Testis (tissue), 3 donors: ENCODE data around the gene B4GALNT2. TPM values are rescaled to one million over a fixed set of nuclear protein-coding genes. Genes with fewer than 3 reads are reported as not detected.
"Not testable (repeated sequence)": the region's sequence is repeated elsewhere in the genome, so short reads cannot be mapped to it uniquely, and the experiment has no call there.

Source experiments
- DNase-seq: peaks from one replicate; pipeline ENCODE4 v3.0.0-alpha.2; 2019
- H3K27ac ChIP-seq, 2 donors: fragments of 200-600 bp; sonication (generic); one replicate each; pipeline ENCODE4 v1.5.1; 2019
- H3K27me3 ChIP-seq: fragments of 200-600 bp; sonication (generic); one replicate; pipeline ENCODE4 v1.5.1; 2019
- H3K36me3 ChIP-seq: fragments of 200-600 bp; sonication (generic); one replicate; pipeline ENCODE4 v1.5.1; 2017; ENCODE audit warnings: low read depth; ENCODE audit errors: missing control alignments
- H3K4me1 ChIP-seq: fragments of 200-600 bp; sonication (generic); one replicate; pipeline ENCODE4 v1.5.1; 2019
- H3K4me3 ChIP-seq, 2 donors: fragments of 200-600 bp; sonication (generic); one replicate each; pipeline ENCODE4 v1.5.1; 2017 to 2019
- H3K9me3 ChIP-seq: fragments of 200-600 bp; sonication (generic); one replicate; pipeline ENCODE4 v1.5.1; 2017
- POLR2A ChIP-seq: fragments of 450-650 bp; IDR thresholded peaks from one replicate; pipeline ENCODE4 v1.6.1; 2017; ENCODE audit warnings: antibody characterized with exemption, mild to moderate bottlenecking, moderate library complexity
- WGBS, 2 donors: methylation state at CpG; one replicate each; pipeline ENCODE4 v1.1.5; 2018; 5-methylcytosine and 5-hydroxymethylcytosine counted together
- intact Hi-C: fragments of 100-400 bp; cut with DNase I; formaldehyde crosslinking; loops from one replicate; pipeline ENCODE4 v1.15.1; 2023; ENCODE audit warnings: low total_unique reads
- polyA plus RNA-seq: library from polyadenylated mRNA; stranded (reverse); fragments of 350-450 nt; fragmentation: Illumina TruSeq; extraction: RNeasy Lipid Tissue Mini Kit (QIAGEN cat#74804); gene quantifications from one replicate; pipeline ENCODE4 v1.2.3, GENCODE V29; 2014; ENCODE audit warnings: low read depth, low replicate concordance; ENCODE audit not compliant: insufficient read depth
- total RNA-seq, 2 donors: library from RNA; depleted of rRNA; stranded (reverse); fragments of >200 nt; gene quantifications; one replicate each; pipeline ENCODE4 v1.2.3, GENCODE V29; 2016
- TF ChIP-seq, protein P1 (sequence below), 3 experiments: fragments of 450-650 bp in 2 of 3; fragments of 200-600 bp in 1 of 3; sonication (generic) in 1 of 3; IDR thresholded peaks; one replicate each; pipeline ENCODE4 v1.5.1; 2016 to 2019; ENCODE audit warnings: antibody characterized with exemption in 3 of 3, mild to moderate bottlenecking in 2 of 3, moderate library complexity in 1 of 3

Gene B4GALNT2
- total and polyA plus RNA-seq, 3 donors from 2014 or later = 0.24 to 0.69 (median 0.37) TPM

DNA sequence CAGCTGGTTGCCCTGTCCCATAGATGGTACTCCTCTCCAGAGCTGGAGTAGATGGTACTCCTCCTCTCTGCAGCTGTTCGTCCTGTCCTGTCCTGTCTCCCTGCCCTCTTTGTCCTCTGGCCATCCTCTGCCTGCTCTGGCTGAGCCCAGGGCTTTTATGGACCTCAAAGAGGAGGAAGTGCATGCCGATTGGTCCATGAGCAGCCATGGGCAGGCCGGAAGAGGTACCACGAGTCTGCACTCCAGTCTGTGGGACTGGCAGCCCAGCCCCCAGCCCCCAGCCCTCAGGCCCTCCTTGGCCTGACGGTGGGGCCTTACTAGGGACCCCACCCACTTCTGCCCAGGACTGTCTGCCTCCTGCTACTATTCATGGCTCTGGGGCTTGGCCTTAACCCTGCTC lies 50.8 kb downstream of the B4GALNT2 start:
- H3K9me3 ChIP-seq = no peaks in the 10 kb centered on the region
- no peaks in the 10 kb centered on the region for H3K27me3 ChIP-seq
- TF ChIP-seq, protein P1, sequence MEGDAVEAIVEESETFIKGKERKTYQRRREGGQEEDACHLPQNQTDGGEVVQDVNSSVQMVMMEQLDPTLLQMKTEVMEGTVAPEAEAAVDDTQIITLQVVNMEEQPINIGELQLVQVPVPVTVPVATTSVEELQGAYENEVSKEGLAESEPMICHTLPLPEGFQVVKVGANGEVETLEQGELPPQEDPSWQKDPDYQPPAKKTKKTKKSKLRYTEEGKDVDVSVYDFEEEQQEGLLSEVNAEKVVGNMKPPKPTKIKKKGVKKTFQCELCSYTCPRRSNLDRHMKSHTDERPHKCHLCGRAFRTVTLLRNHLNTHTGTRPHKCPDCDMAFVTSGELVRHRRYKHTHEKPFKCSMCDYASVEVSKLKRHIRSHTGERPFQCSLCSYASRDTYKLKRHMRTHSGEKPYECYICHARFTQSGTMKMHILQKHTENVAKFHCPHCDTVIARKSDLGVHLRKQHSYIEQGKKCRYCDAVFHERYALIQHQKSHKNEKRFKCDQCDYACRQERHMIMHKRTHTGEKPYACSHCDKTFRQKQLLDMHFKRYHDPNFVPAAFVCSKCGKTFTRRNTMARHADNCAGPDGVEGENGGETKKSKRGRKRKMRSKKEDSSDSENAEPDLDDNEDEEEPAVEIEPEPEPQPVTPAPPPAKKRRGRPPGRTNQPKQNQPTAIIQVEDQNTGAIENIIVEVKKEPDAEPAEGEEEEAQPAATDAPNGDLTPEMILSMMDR (IDR thresholded peaks at IDR 0.05) = no peak
- no peak for TF ChIP-seq POLR2A
- DNase-seq = no peak
- H3K36me3 ChIP-seq = no peaks in the 10 kb centered on the region
- no peaks in the 10 kb centered on the region for H3K4me1 ChIP-seq
- 89 to 95% methylated on average over 3 to 4 of the region's 5 CpGs for WGBS, 2 donors
- H3K4me3 ChIP-seq = no peak overlapping the region
- H3K27ac ChIP-seq = no peak overlapping the region
- intact Hi-C loops = no loop called here

- intact Hi-C loops = no loop called here
- Histone ChIP-seq H3K4me1 (no peaks in the 10 kb centered on the region), H3K4me3 (no peak overlapping the region), H3K27me3 (no peaks in the 10 kb centered on the region), H3K27ac (no peak overlapping the region), H3K9me3 (no peaks in the 10 kb centered on the region), H3K36me3 (no peaks in the 10 kb centered on the region)
- DNase-seq = no peak
- WGBS, 2 donors = 83 to 96% methylated on average over 1 to 6 of the region's 7 CpGs
- no peak for TF ChIP-seq POLR2A
- TF ChIP-seq, protein P1 (IDR thresholded peaks at IDR 0.05) = no peak
These were observed 51.2 kb downstream of the B4GALNT2 start for GRCh38 chr17:49183801-49184200.

DNA sequence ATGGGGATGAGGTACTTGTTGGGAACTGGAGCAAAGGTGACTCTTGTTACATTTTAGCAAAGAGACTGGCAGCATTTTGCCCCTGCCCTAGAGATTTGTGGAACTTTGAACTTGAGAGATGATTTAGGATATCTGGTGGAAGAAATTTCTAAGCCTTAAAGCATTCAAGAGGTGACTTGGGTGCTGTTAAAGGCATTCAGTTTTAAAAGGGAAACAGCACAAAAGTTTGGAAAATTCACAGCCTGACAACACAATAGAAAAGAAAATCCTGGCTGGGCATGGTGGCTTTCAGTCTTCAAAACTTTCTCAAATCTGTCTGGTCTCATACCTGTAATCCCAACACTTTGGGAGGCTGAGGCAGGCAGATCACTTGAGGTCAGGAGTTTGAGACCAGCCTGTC lies 52.0 kb downstream of the B4GALNT2 start:
- H3K9me3 ChIP-seq, intact Hi-C loops, H3K27ac ChIP-seq, H3K4me1 ChIP-seq, DNase-seq, H3K27me3 ChIP-seq, H3K36me3 ChIP-seq, H3K4me3 ChIP-seq: not testable (repeated sequence)

DNA sequence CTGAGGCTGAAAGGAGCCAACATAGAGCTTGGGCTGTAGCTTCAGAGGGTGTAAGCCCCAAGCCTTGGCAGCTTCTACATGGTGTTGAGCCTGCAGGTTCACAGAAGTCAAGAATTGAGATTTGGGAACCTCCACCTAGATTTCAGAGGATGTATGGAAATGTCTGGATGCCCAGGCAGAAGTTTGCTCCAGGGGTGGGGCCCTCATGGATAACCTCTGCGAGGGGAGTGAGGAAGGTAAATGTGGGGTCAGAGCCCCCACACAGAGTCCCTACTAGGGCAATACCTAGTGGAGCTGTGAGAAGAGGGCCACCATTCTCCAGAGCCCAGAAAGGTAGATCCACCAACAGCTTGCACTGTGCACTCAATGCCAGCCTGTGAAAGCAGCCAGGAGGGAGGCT lies 52.8 kb downstream of the B4GALNT2 start:
- H3K36me3 ChIP-seq, H3K27me3 ChIP-seq, H3K4me3 ChIP-seq, intact Hi-C loops, H3K9me3 ChIP-seq, H3K4me1 ChIP-seq, DNase-seq, H3K27ac ChIP-seq: not testable (repeated sequence)
- WGBS, 2 donors = 80 to 93% methylated on average over 1 of the region's 1 CpG

DNA sequence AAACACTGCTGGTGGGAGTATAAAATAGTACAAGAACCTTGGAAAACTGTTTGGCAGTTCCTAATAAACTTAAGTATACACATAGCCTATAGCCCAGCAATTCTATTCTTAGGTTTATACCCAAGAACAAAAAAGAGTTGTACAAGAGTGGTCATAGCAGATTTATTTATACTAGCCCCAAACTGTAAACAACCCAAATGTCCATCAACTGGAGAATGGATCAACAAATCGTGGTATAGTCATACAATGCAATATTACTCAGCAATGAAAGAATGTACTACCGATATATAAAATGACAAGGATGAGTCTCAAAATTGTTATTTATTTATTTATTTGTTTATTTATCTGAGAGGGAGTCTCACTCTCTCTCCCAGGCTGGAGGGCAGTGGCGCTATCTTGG lies 54.7 kb downstream of the B4GALNT2 start:
- H3K36me3 ChIP-seq = no peaks in the 10 kb centered on the region
- WGBS, 2 donors = 95 to 98% methylated on average over 3 of the region's 3 CpGs
- no peak overlapping the region for H3K4me3 ChIP-seq
- no peaks in the 10 kb centered on the region for H3K27me3 ChIP-seq
- DNase-seq = no peak
- no peak overlapping the region for H3K27ac ChIP-seq
- no peaks in the 10 kb centered on the region for H3K4me1 ChIP-seq
- intact Hi-C loops = no loop called here
- no peak for TF ChIP-seq POLR2A
- TF ChIP-seq, protein P1 (IDR thresholded peaks at IDR 0.05) = no peak
- no peaks in the 10 kb centered on the region for H3K9me3 ChIP-seq

GRCh38 chr17:49190932-49191331 lies 58.4 kb downstream of the B4GALNT2 start:
- intact Hi-C loops = no loop called here
- H3K36me3 ChIP-seq = no peaks in the 10 kb centered on the region
- TF ChIP-seq, protein P1 (IDR thresholded peaks at IDR 0.05) = no peak
- no peak for TF ChIP-seq POLR2A
- no peak overlapping the region for H3K4me3 ChIP-seq
- no peak overlapping the region for H3K27ac ChIP-seq
- H3K4me1 ChIP-seq = no peaks in the 10 kb centered on the region
- no peaks in the 10 kb centered on the region for H3K9me3 ChIP-seq
- no peak for DNase-seq
- WGBS, 2 donors = 58 to 67% methylated on average over 4 of the region's 4 CpGs
- H3K27me3 ChIP-seq = no peaks in the 10 kb centered on the region
